Muscle of back (tissue), 11 donors: Measurements from ENCODE around the gene PHLDA2. TPM values are rescaled to one million over a fixed set of nuclear protein-coding genes. Genes with fewer than 3 reads are reported as not detected.
A peak's percentile ranks its signal among the peaks of the same experiment; 100 is the strongest.
"Not testable (repeated sequence)": the region's sequence is repeated elsewhere in the genome, so short reads cannot be mapped to it uniquely, and the experiment has no call there.

ENCODE experiments used
- DNase-seq, 3 donors: peaks; one replicate each; pipeline versions ENCODE4 v3.0.0 to v3.0.0-alpha.2; 2013
- polyA plus RNA-seq, 10 donors: library from polyadenylated mRNA; unstranded; fragments of 120-200 nt; gene quantifications; one replicate each; pipeline ENCODE4 v1.2.1, GENCODE V29; 2013; ENCODE audit not compliant: insufficient read length in 10 of 10

The PHLDA2 gene
- polyA plus RNA-seq, 10 donors = 0.30 to 1.3 (median 0.63) TPM; not detected in 1

- no peak for DNase-seq
Observed at GRCh38 chr11:2916114-2916891, 12.9 kb downstream of the PHLDA2 start.

- no peak for DNase-seq
Observed at GRCh38 chr11:2915473-2915872, 13.7 kb downstream of the PHLDA2 start.

GRCh38 chr11:2914455-2915195, 14.6 kb downstream of the PHLDA2 start:
- DNase-seq = no peak

- no peak for DNase-seq
Observed at GRCh38 chr11:2913776-2914175, 15.4 kb downstream of the PHLDA2 start.

- DNase-seq = no peak
Observed at GRCh38 chr11:2913019-2913431, 16.2 kb downstream of the PHLDA2 start.

- peak in 1 of 3 donors; percentile 59 for DNase-seq
Observed at GRCh38 chr11:2912498-2912897, 16.7 kb downstream of the PHLDA2 start.

- no peak for DNase-seq
Observed at GRCh38 chr11:2911785-2912391, 17.3 kb downstream of the PHLDA2 start.

GRCh38 chr11:2911088-2911784, 18.0 kb downstream of the PHLDA2 start:
- DNase-seq = no peak

- no peak for DNase-seq
Observed at GRCh38 chr11:2910401-2910955, 18.7 kb downstream of the PHLDA2 start.

GRCh38 chr11:2909133-2909902, 19.9 kb downstream of the PHLDA2 start:
- DNase-seq = no peak

GRCh38 chr11:2908130-2908529, 21.1 kb downstream of the PHLDA2 start:
- no peak for DNase-seq

- not testable (repeated sequence) for DNase-seq
Observed at GRCh38 chr11:2905299-2905698, 23.9 kb downstream of the PHLDA2 start.

- no peak for DNase-seq
Observed at GRCh38 chr11:2904153-2905052, 24.8 kb downstream of the PHLDA2 start.

- DNase-seq = no peak
Observed at GRCh38 chr11:2903672-2904011, 25.6 kb downstream of the PHLDA2 start.

- no peak for DNase-seq
Observed at GRCh38 chr11:2902784-2903671, 26.2 kb downstream of the PHLDA2 start.

GRCh38 chr11:2901854-2902783, 27.1 kb downstream of the PHLDA2 start:
- peak; percentile 83 to 92 (median 87) for DNase-seq

- DNase-seq = no peak
Observed at GRCh38 chr11:2901196-2901796, 27.9 kb downstream of the PHLDA2 start.
